NB4 (cell line): ENCODE results near the gene RPGRIP1L.

ENCODE experiments used
- CTCF ChIP-seq: IDR thresholded peaks from one replicate; pipeline ENCODE4 v1.5.1; 2012; ENCODE audit warnings: low read depth, low read length
- MAX ChIP-seq: IDR thresholded peaks from 2 replicates; pipeline ENCODE4 v1.6.1; 2011; ENCODE audit warnings: low read depth, low read length
- MYC ChIP-seq: IDR thresholded peaks from 2 replicates; pipeline ENCODE4 v1.6.1; 2011; ENCODE audit warnings: low read depth, low read length
- POLR2A ChIP-seq: IDR thresholded peaks from 2 replicates; pipeline ENCODE4 v1.6.1; 2011; ENCODE audit warnings: mild to moderate bottlenecking; ENCODE audit not compliant: insufficient read length; ENCODE audit errors: extremely low read depth

GRCh38 chr16:53576210-53576609 lies 127.4 kb downstream of the RPGRIP1L start:
- TF ChIP-seq POLR2A (no peak), CTCF (no peak), MYC (no peak), MAX (no peak)
